Liver (tissue), 9 donors: ENCODE results near the gene OOSP1. TPM values are rescaled to one million over a fixed set of nuclear protein-coding genes. Genes with fewer than 3 reads are reported as not detected.

ENCODE experiments used
- DNase-seq: peaks from one replicate; pipeline ENCODE4 v3.0.0-alpha.2; 2017; ENCODE audit warnings: low spot score
- H3K27ac ChIP-seq, 2 donors: one replicate each; pipeline ENCODE4 v1.7.0; 2013; ENCODE audit warnings: inconsistent platforms in 2 of 2, low read length in 2 of 2, control low read depth in 1 of 2, low read depth in 1 of 2, mild to moderate bottlenecking in 1 of 2
- H3K27me3 ChIP-seq, 4 donors: one replicate each; pipeline versions ENCODE4 v1.6.1 to v1.7.0; 2013; ENCODE audit warnings: low read length in 3 of 4, inconsistent platforms in 1 of 4, mild to moderate bottlenecking in 1 of 4, moderate library complexity in 1 of 4; ENCODE audit not compliant: control insufficient read depth in 4 of 4, insufficient read depth in 4 of 4
- H3K36me3 ChIP-seq, 4 donors: one replicate each; pipeline versions ENCODE4 v1.6.1 to v1.7.0; 2013; ENCODE audit warnings: low read length in 3 of 4, mild to moderate bottlenecking in 3 of 4, low read depth in 1 of 4, moderate library complexity in 1 of 4; ENCODE audit not compliant: control insufficient read depth in 4 of 4, insufficient read depth in 3 of 4
- H3K4me1 ChIP-seq, 4 donors: one replicate each; pipeline versions ENCODE4 v1.6.1 to v1.7.0; 2013; ENCODE audit warnings: low read length in 3 of 4, mild to moderate bottlenecking in 3 of 4, moderate library complexity in 1 of 4; ENCODE audit not compliant: control insufficient read depth in 4 of 4, insufficient read depth in 4 of 4
- H3K4me3 ChIP-seq, 3 donors: one replicate each; pipeline versions ENCODE4 v1.6.1 to v1.7.0; 2013; ENCODE audit warnings: low read length in 3 of 3, control low read depth in 1 of 3, low read depth in 1 of 3, mild to moderate bottlenecking in 1 of 3
- H3K9ac ChIP-seq, 2 donors: one replicate each; pipeline ENCODE4 v1.7.0; 2013; ENCODE audit warnings: low read length in 2 of 2, mild to moderate bottlenecking in 2 of 2, moderate library complexity in 2 of 2, control low read depth in 1 of 2, low read depth in 1 of 2
- H3K9me3 ChIP-seq, 4 donors: one replicate each; pipeline versions ENCODE4 v1.6.1 to v1.7.0; 2013; ENCODE audit warnings: low read length in 3 of 4; ENCODE audit not compliant: control insufficient read depth in 4 of 4
- ATF3 ChIP-seq: IDR thresholded peaks from 2 replicates; pipeline ENCODE4 v1.6.1; 2016; ENCODE audit warnings: antibody characterized with exemption
- CTCF ChIP-seq: fragments of 150-350 bp; IDR thresholded peaks from 2 replicates; pipeline ENCODE4 v1.5.1; 2017; ENCODE audit warnings: improper control_type of control experiment, low read depth, low read length; ENCODE audit not compliant: missing input control
- EGR1 ChIP-seq, 2 donors: IDR thresholded peaks; 2 replicates each; pipeline ENCODE4 v1.6.1; 2016 to 2018; ENCODE audit warnings: antibody characterized with exemption in 2 of 2, low read depth in 2 of 2
- FOXA1 ChIP-seq: IDR thresholded peaks from 2 replicates; pipeline ENCODE4 v1.6.1; 2016; ENCODE audit warnings: antibody characterized with exemption
- GABPA ChIP-seq, 2 donors: IDR thresholded peaks in 1 of 2; conservative IDR thresholded peaks in 1 of 2; 2 replicates each; pipeline ENCODE4 v1.6.1; 2016; ENCODE audit warnings: antibody characterized with exemption in 2 of 2, mild to moderate bottlenecking in 1 of 2, moderate library complexity in 1 of 2
- HNF4A ChIP-seq, 2 donors: conservative IDR thresholded peaks; 2 replicates each; pipeline ENCODE4 v1.6.1; 2016; ENCODE audit warnings: antibody characterized with exemption in 2 of 2, mild to moderate bottlenecking in 2 of 2
- JUND ChIP-seq, 2 donors: IDR thresholded peaks; 2 replicates each; pipeline ENCODE4 v1.6.1; 2016; ENCODE audit warnings: antibody characterized with exemption in 2 of 2
- MAX ChIP-seq: IDR thresholded peaks from 2 replicates; pipeline ENCODE4 v1.6.1; 2016; ENCODE audit warnings: antibody characterized with exemption
- NR2F2 ChIP-seq: IDR thresholded peaks from 2 replicates; pipeline ENCODE4 v1.6.1; 2016; ENCODE audit warnings: antibody characterized with exemption
- REST ChIP-seq: IDR thresholded peaks from 2 replicates; pipeline ENCODE4 v1.6.1; 2016; ENCODE audit warnings: antibody characterized with exemption, mild to moderate bottlenecking
- SP1 ChIP-seq: IDR thresholded peaks from 2 replicates; pipeline ENCODE4 v1.6.1; 2018; ENCODE audit warnings: antibody characterized with exemption, mild to moderate bottlenecking
- TAF1 ChIP-seq: conservative IDR thresholded peaks from 2 replicates; pipeline ENCODE4 v1.6.1; 2016; ENCODE audit warnings: antibody characterized with exemption, mild to moderate bottlenecking
- YY1 ChIP-seq: IDR thresholded peaks from 2 replicates; pipeline ENCODE4 v1.6.1; 2016; ENCODE audit warnings: antibody characterized with exemption, mild to moderate bottlenecking
- ZBTB33 ChIP-seq: IDR thresholded peaks from 2 replicates; pipeline ENCODE4 v1.6.1; 2016; ENCODE audit warnings: antibody characterized with exemption
- WGBS: extraction: QIAGEN DNeasy Blood & Tissue Kit; methylation state at CpG from one replicate; pipeline ENCODE4 v1.1.7; 2013; 5-methylcytosine and 5-hydroxymethylcytosine counted together
- polyA plus RNA-seq, 2 donors: library from polyadenylated mRNA; stranded (reverse) in 1 of 2; unstranded in 1 of 2; fragments of 200-250 nt in 1 of 2; fragments of >200 nt in 1 of 2; fragmentation: Nextera tagmentation in 1 of 2; extraction: Ambion mirVana in 1 of 2; gene quantifications; one replicate each; pipeline versions ENCODE4 v1.2.1 to v1.2.3, GENCODE V29; 2013 to 2015
- total RNA-seq, 2 donors: library from RNA; depleted of rRNA; stranded (reverse); fragments of >200 nt; gene quantifications; one replicate each; pipeline ENCODE4 v1.2.3, GENCODE V29; 2014
- donor health status: healthy.
- donor health status: healthy.
- donor health status: healthy.
- donor health status: healthy.
- donor health status: healthy.

OOSP1 gene
- total and polyA plus RNA-seq, 4 donors, result not detected

- H3K4me3 ChIP-seq, result no peak overlapping the region
- H3K9ac ChIP-seq, result no peak overlapping the region
- H3K4me1 ChIP-seq, result no peaks in the 10 kb centered on the region
- peaks cover 0 to 2% (median 0%) of the 10 kb centered on the region in 4 donors for H3K9me3 ChIP-seq
- TF ChIP-seq YY1 (no peak), JUND (IDR thresholded peaks at IDR 0.05) (no peak), MAX (no peak), SP1 (no peak), NR2F2 (no peak), GABPA (IDR thresholded peaks at IDR 0.05 in 1 of 2, conservative IDR thresholded peaks at IDR 0.05 in 1 of 2) (no peak)
- peaks cover 0 to 6% (median under 1%) of the 10 kb centered on the region in 4 donors for H3K27me3 ChIP-seq
- no peak overlapping the region for H3K27ac ChIP-seq
- no peaks in the 10 kb centered on the region for H3K36me3 ChIP-seq
- WGBS, result 71% methylated on average over 2 of the region's 2 CpGs
- no peak for DNase-seq
Observed at GRCh38 chr11:59944720-59945119, 6.5 kb downstream of the OOSP1 start.

GRCh38 chr11:59953463-59954218 is 15.4 kb downstream of the OOSP1 start:
- Histone ChIP-seq H3K4me3 (no peak overlapping the region), H3K27ac (no peak overlapping the region), H3K4me1 (no peaks in the 10 kb centered on the region), H3K9ac (no peak overlapping the region), H3K27me3 (peaks cover 0 to 5% (median 0%) of the 10 kb centered on the region in 4 donors), H3K9me3 (no peaks in the 10 kb centered on the region), H3K36me3 (no peaks in the 10 kb centered on the region)
- TF ChIP-seq REST, result no peak
- no peak for TF ChIP-seq NR2F2
- no peak for TF ChIP-seq EGR1 (IDR thresholded peaks at IDR 0.05; ENCODE audit: low read depth in 2 of 2)
- DNase-seq, result no peak
- WGBS, result 76% methylated on average over 4 of the region's 4 CpGs

GRCh38 chr11:59954219-59954847 is 16.1 kb downstream of the OOSP1 start:
- 75% methylated on average over 3 of the region's 3 CpGs for WGBS
- H3K4me3 ChIP-seq, result no peak overlapping the region
- no peak for TF ChIP-seq YY1
- TF ChIP-seq EGR1 (IDR thresholded peaks at IDR 0.05; ENCODE audit: low read depth in 2 of 2), result no peak
- no peak for TF ChIP-seq HNF4A (conservative IDR thresholded peaks at IDR 0.05)
- TF ChIP-seq ATF3, result no peak
- no peak for TF ChIP-seq FOXA1
- TF ChIP-seq MAX, result no peak
- TF ChIP-seq TAF1, result no peak
- no peak for TF ChIP-seq ZBTB33
- no peak for TF ChIP-seq CTCF
- TF ChIP-seq NR2F2, result no peak
- H3K36me3 ChIP-seq, result no peaks in the 10 kb centered on the region
- no peaks in the 10 kb centered on the region for H3K9me3 ChIP-seq
- H3K27ac ChIP-seq, result no peak overlapping the region
- no peak overlapping the region for H3K9ac ChIP-seq
- no peaks in the 10 kb centered on the region for H3K4me1 ChIP-seq
- peaks cover 0 to 5% (median 0%) of the 10 kb centered on the region in 4 donors for H3K27me3 ChIP-seq
- no peak for DNase-seq
